ENCODE measurements around the gene ZNF615. TPM values are rescaled to one million over a fixed set of nuclear protein-coding genes. Genes with fewer than 3 reads are reported as not detected.
"Not testable (repeated sequence)": the region's sequence is repeated elsewhere in the genome, so short reads cannot be mapped to it uniquely, and the experiment has no call there.

Gene ZNF615
- total RNA-seq: 9.6 TPM
- long read RNA-seq, full-length matches to known transcripts: 6 of 6 reads
- long read RNA-seq, partial matches to known transcripts: 0 of 6 reads
- long read RNA-seq, other reads (novel, unspliced or antisense): 0 of 6 reads

- DNase-seq: peak; percentile 95
- intact Hi-C loops (cut with DNase I): no loop called here
- peak; percentile 100 for ATAC-seq (ENCODE audit: poor library complexity)
These were observed at the start of gene ZNF615 for GRCh38 chr19:52007806-52008557. TSS of gene ZNF615 (minus strand) at chr19:52008211. CDS start at chr19:52003711, 4,500 bp downstream.

- intact Hi-C loops (cut with DNase I); DNase-seq; ATAC-seq (ENCODE audit: poor library complexity): not testable (repeated sequence)
These were observed 48.5 kb upstream of the ZNF615 start for GRCh38 chr19:52056480-52056879.

GRCh38 chr19:52051736-52052135 is 43.7 kb upstream of the ZNF615 start:
- ATAC-seq (ENCODE audit: poor library complexity); DNase-seq; intact Hi-C loops (cut with DNase I): not testable (repeated sequence)

GRCh38 chr19:52048555-52049501 is 40.8 kb upstream of the ZNF615 start, which contains the start of gene ZNF432:
TSS of gene ZNF432 (minus strand) at chr19:52048838. CDS start at chr19:52046868, 1,970 bp downstream.
- intact Hi-C loops (cut with DNase I): no loop called here
- peak; percentile 99 for ATAC-seq (ENCODE audit: poor library complexity)
- DNase-seq: peak; percentile 97

GRCh38 chr19:52039169-52039568 is 31.2 kb upstream of the ZNF615 start:
- intact Hi-C loops (cut with DNase I): no loop called here
- no peak for DNase-seq

GRCh38 chr19:52034051-52034728 is 26.2 kb upstream of the ZNF615 start:
- no peak for ATAC-seq (ENCODE audit: poor library complexity)
- DNase-seq: no peak
- intact Hi-C loops (cut with DNase I): no loop called here

More at GRCh38 chr19:52039169-52039568, 31.2 kb upstream of the ZNF615 start:
- ATAC-seq (ENCODE audit: poor library complexity): no peak

- ATAC-seq (ENCODE audit: poor library complexity) (peak; percentile 44), DNase-seq (no peak)
- intact Hi-C loops (cut with DNase I): no loop called here
These were observed 20.7 kb upstream of the ZNF615 start for GRCh38 chr19:52028780-52029123.

- DNase-seq (peak; percentile 93), ATAC-seq (ENCODE audit: poor library complexity) (peak; percentile 99)
- intact Hi-C loops (cut with DNase I): no loop called here
These were observed 20.2 kb upstream of the ZNF615 start, which contains the start of gene ZNF614 for GRCh38 chr19:52028027-52028779. TSS of gene ZNF614 (minus strand) at chr19:52028379. CDS start at chr19:52025745, 2,634 bp downstream.

- intact Hi-C loops (cut with DNase I); DNase-seq; ATAC-seq (ENCODE audit: poor library complexity): not testable (repeated sequence)
These were observed 18.4 kb upstream of the ZNF615 start for GRCh38 chr19:52026255-52026990.

GRCh38 chr19:52024478-52024877 is 16.5 kb upstream of the ZNF615 start:
- intact Hi-C loops (cut with DNase I); ATAC-seq (ENCODE audit: poor library complexity); DNase-seq: not testable (repeated sequence)

- ATAC-seq (ENCODE audit: poor library complexity): no peak
- intact Hi-C loops (cut with DNase I): no loop called here
- DNase-seq: no peak
These were observed 14.2 kb upstream of the ZNF615 start for GRCh38 chr19:52022193-52022592.

GRCh38 chr19:52020506-52020905 is 12.5 kb upstream of the ZNF615 start:
- DNase-seq: no peak
- no peak for ATAC-seq (ENCODE audit: poor library complexity)
- intact Hi-C loops (cut with DNase I): no loop called here

GRCh38 chr19:52010674-52011073 is 2.7 kb upstream of the ZNF615 start:
- intact Hi-C loops (cut with DNase I): no loop called here
- ATAC-seq (ENCODE audit: poor library complexity) (no peak), DNase-seq (no peak)

- ATAC-seq (ENCODE audit: poor library complexity) (peak; percentile 44), DNase-seq (no peak)
- intact Hi-C loops (cut with DNase I): no loop called here
These were observed 583 bp downstream of the ZNF615 start for GRCh38 chr19:52007451-52007805.

GRCh38 chr19:51994048-51994644 is 13.9 kb downstream of the ZNF615 start:
- DNase-seq (no peak), ATAC-seq (ENCODE audit: poor library complexity) (no peak)
- intact Hi-C loops (cut with DNase I): no loop called here

- DNase-seq: no peak
- no peak for ATAC-seq (ENCODE audit: poor library complexity)
- intact Hi-C loops (cut with DNase I): no loop called here
These were observed 14.6 kb downstream of the ZNF615 start for GRCh38 chr19:51993422-51993821.

Data from Right ventricle myocardium superior (tissue), 1 donor.